Breast epithelium (tissue), 3 donors: Measurements from ENCODE around the gene LACTBL1.

ENCODE experiments used
- CTCF ChIP-seq, 3 donors: fragments of 450-650 bp; IDR thresholded peaks; one replicate each; pipeline ENCODE4 v1.5.1; 2016 to 2017; ENCODE audit warnings: antibody characterized with exemption in 3 of 3, mild to moderate bottlenecking in 3 of 3, moderate library complexity in 3 of 3
- POLR2A ChIP-seq: fragments of 450-650 bp; IDR thresholded peaks from one replicate; pipeline ENCODE4 v1.6.1; 2016; ENCODE audit warnings: antibody characterized with exemption, mild to moderate bottlenecking, moderate library complexity
- POLR2AphosphoS5 ChIP-seq, 3 donors: sonication (generic); formaldehyde crosslinking; IDR thresholded peaks; one replicate each; pipeline ENCODE4 v1.6.1; 2017; ENCODE audit warnings: antibody characterized with exemption in 3 of 3

- TF ChIP-seq CTCF (IDR thresholded peaks at IDR 0.05) (no peak), POLR2AphosphoS5 (IDR thresholded peaks at IDR 0.05) (no peak), POLR2A (no peak)
Measured at GRCh38 chr1:22953740-22954141, 18.9 kb downstream of the LACTBL1 start.
